H1 (cell line): Measurements from ENCODE around the gene MRTFA. TPM values are rescaled to one million over a fixed set of nuclear protein-coding genes. Genes with fewer than 3 reads are reported as not detected.

Source experiments
- CTCF ChIA-PET: fragments of 300-600 bp; sonication (Branson Sonifier 250); formaldehyde crosslinking; loops from one replicate; lab custom pipeline; 2021; ENCODE audit not compliant: partially characterized antibody; lab: Charles Lee
- POLR2A ChIA-PET: fragments of 300-600 bp; sonication (Branson Sonifier 250); formaldehyde crosslinking; loops from one replicate; lab custom pipeline; 2021; ENCODE audit warnings: inconsistent platforms; ENCODE audit not compliant: partially characterized antibody; lab: Charles Lee
- DNase-seq, 2 experiments: peaks; one replicate each; pipeline versions ENCODE4 v3.0.0 to v3.0.0-alpha.2; 2010 to 2022; ENCODE audit warnings: low spot score in 2 of 2, low read depth in 1 of 2, mixed read lengths in 1 of 2
- FAIRE-seq: peaks from 2 replicates; lab custom pipeline; 2011; peaks lifted over from hg19 to GRCh38; lab: Jason Lieb, UNC
- H2AFZ ChIP-seq: 2 replicates; pipeline ENCODE4 v1.8.1; 2012; ENCODE audit warnings: low read length, inconsistent platforms
- H2AK5ac ChIP-seq: 2 replicates; pipeline ENCODE4 v1.6.1; 2013; ENCODE audit warnings: low read depth, low read length
- H2BK120ac ChIP-seq: replicated peaks from 2 replicates; pipeline ENCODE3; 2013; ENCODE audit warnings: low read depth, low read length, inconsistent platforms
- H2BK12ac ChIP-seq: 2 replicates; pipeline ENCODE4 v1.6.1; 2013; ENCODE audit warnings: low read depth, low read length
- H2BK15ac ChIP-seq: 2 replicates; pipeline ENCODE4 v1.6.1; 2013; ENCODE audit warnings: low read length
- H2BK20ac ChIP-seq: 2 replicates; pipeline ENCODE4 v1.6.1; 2013; ENCODE audit warnings: low read length
- H2BK5ac ChIP-seq: 2 replicates; pipeline ENCODE4 v1.6.1; 2013; ENCODE audit warnings: low read depth, low read length
- H3K14ac ChIP-seq: 2 replicates; pipeline ENCODE4 v1.6.1; 2013; ENCODE audit warnings: inconsistent platforms; ENCODE audit not compliant: insufficient read length
- H3K18ac ChIP-seq: 2 replicates; pipeline ENCODE4 v1.6.1; 2013; ENCODE audit warnings: low read length; ENCODE audit errors: extremely low read depth
- H3K23ac ChIP-seq: 2 replicates; pipeline ENCODE4 v1.6.1; 2013; ENCODE audit warnings: inconsistent platforms; ENCODE audit not compliant: insufficient read length
- H3K23me2 ChIP-seq: 2 replicates; pipeline ENCODE4 v1.6.1; 2013; ENCODE audit warnings: low read depth, low read length
- H3K27ac ChIP-seq: 2 replicates; pipeline ENCODE4 v1.6.1; 2011; ENCODE audit warnings: low read depth, low read length, inconsistent platforms
- H3K27me3 ChIP-seq, 4 experiments: replicated peaks in 1 of 4; 1 replicate in 1 of 4; 2 replicates in 3 of 4; pipeline versions ENCODE4 v1.6.1 to v1.8.1; 2011 to 2013; ENCODE audit warnings: low read length in 3 of 4, mild to moderate bottlenecking in 3 of 4, inconsistent platforms in 2 of 4, mixed read lengths in 2 of 4, moderate library complexity in 1 of 4; ENCODE audit not compliant: control insufficient read depth in 3 of 4, insufficient read depth in 3 of 4; ENCODE audit errors: extremely low read depth in 1 of 4
- H3K36me3 ChIP-seq, 4 experiments: 2 replicates each; pipeline versions ENCODE4 v1.6.1 to v1.8.1; 2011 to 2013; ENCODE audit warnings: mild to moderate bottlenecking in 4 of 4, low read length in 3 of 4, moderate library complexity in 2 of 4, control low read depth in 1 of 4, inconsistent platforms in 1 of 4; ENCODE audit not compliant: insufficient read depth in 4 of 4, control insufficient read depth in 2 of 4
- H3K4ac ChIP-seq: replicated peaks from 2 replicates; pipeline ENCODE3; 2013; ENCODE audit warnings: low read length, low read depth, mixed read lengths, inconsistent platforms; ENCODE audit not compliant: insufficient read length
- H3K4me1 ChIP-seq, 4 experiments: replicated peaks in 1 of 4; 1 replicate in 1 of 4; 2 replicates in 3 of 4; pipeline versions ENCODE4 v1.6.1 to v1.8.1; 2011 to 2013; ENCODE audit warnings: low read length in 3 of 4, inconsistent platforms in 2 of 4, mixed read lengths in 1 of 4; ENCODE audit not compliant: insufficient read depth in 4 of 4, control insufficient read depth in 3 of 4
- H3K4me2 ChIP-seq, 2 experiments: 2 replicates each; pipeline versions ENCODE4 v1.6.1 to v1.8.1; 2011 to 2013; ENCODE audit warnings: low read depth in 2 of 2, low read length in 2 of 2, control low read depth in 1 of 2, inconsistent platforms in 1 of 2, mild to moderate bottlenecking in 1 of 2; ENCODE audit not compliant: insufficient read depth in 1 of 2
- H3K4me3 ChIP-seq, 4 experiments: fragments of 200-600, 300-600 bp in 1 of 4; sonication (generic), shearing (Covaris generic), sonication (Bioruptor Twin) in 1 of 4; 2 replicates each; pipeline versions ENCODE4 v1.5.1 to v1.8.1; 2011 to 2016; ENCODE audit warnings: low read length in 4 of 4, low read depth in 3 of 4, control low read depth in 2 of 4, inconsistent platforms in 2 of 4, mild to moderate bottlenecking in 2 of 4, mixed read lengths in 1 of 4, moderate library complexity in 1 of 4; ENCODE audit not compliant: insufficient read depth in 2 of 4; ENCODE audit errors: extremely low read depth in 1 of 4
- H3K56ac ChIP-seq: replicated peaks from 2 replicates; pipeline ENCODE3; 2013; ENCODE audit warnings: low read depth, mild to moderate bottlenecking, mixed read lengths, low read length, inconsistent platforms; ENCODE audit not compliant: insufficient read length
- H3K79me1 ChIP-seq: 2 replicates; pipeline ENCODE4 v1.6.1; 2013; ENCODE audit warnings: low read depth, low read length, control low read depth
- H3K79me2 ChIP-seq, 2 experiments: 2 replicates each; pipeline versions ENCODE4 v1.6.1 to v1.8.1; 2012 to 2013; ENCODE audit warnings: low read length in 2 of 2, mild to moderate bottlenecking in 2 of 2, inconsistent platforms in 1 of 2; ENCODE audit not compliant: insufficient read depth in 2 of 2, control insufficient read depth in 1 of 2
- H3K9ac ChIP-seq, 4 experiments: replicated peaks in 1 of 4; 1 replicate in 1 of 4; 2 replicates in 3 of 4; pipeline versions ENCODE4 v1.6.1 to v1.8.1; 2011 to 2013; ENCODE audit warnings: low read depth in 3 of 4, low read length in 3 of 4, control low read depth in 2 of 4, mild to moderate bottlenecking in 2 of 4, moderate library complexity in 2 of 4, inconsistent platforms in 1 of 4; ENCODE audit errors: extremely low read depth in 1 of 4
- H3K9me3 ChIP-seq, 2 experiments: 2 replicates each; pipeline versions ENCODE4 v1.6.1 to v1.8.1; 2012 to 2013; ENCODE audit warnings: mild to moderate bottlenecking in 2 of 2, moderate library complexity in 2 of 2, control low read depth in 1 of 2, inconsistent platforms in 1 of 2, low read depth in 1 of 2, low read length in 1 of 2, mixed read lengths in 1 of 2; ENCODE audit not compliant: insufficient read depth in 2 of 2
- H4K20me1 ChIP-seq, 2 experiments: replicated peaks in 1 of 2; 2 replicates each; pipeline versions ENCODE3 to v1.8.1; 2011 to 2013; ENCODE audit warnings: inconsistent platforms in 2 of 2, low read length in 2 of 2, mild to moderate bottlenecking in 1 of 2; ENCODE audit not compliant: insufficient read depth in 2 of 2, control insufficient read depth in 1 of 2
- H4K5ac ChIP-seq: 2 replicates; pipeline ENCODE4 v1.6.1; 2013; ENCODE audit warnings: low read length, low read depth, mixed read lengths, inconsistent platforms; ENCODE audit not compliant: insufficient read length
- H4K8ac ChIP-seq: 2 replicates; pipeline ENCODE4 v1.8.0; 2013; ENCODE audit warnings: mild to moderate bottlenecking, moderate library complexity, low read length, inconsistent platforms; ENCODE audit not compliant: insufficient read depth; ENCODE audit errors: extremely low read depth
- H4K91ac ChIP-seq: replicated peaks from 2 replicates; pipeline ENCODE3; 2013; ENCODE audit warnings: low read length, mixed read lengths, inconsistent platforms; ENCODE audit not compliant: insufficient read length
- CBX5 ChIP-seq: fragments of 300-800, 300-1000 bp; sonication (generic); IDR thresholded peaks from 2 replicates; pipeline ENCODE4 v1.7.1; 2016; ENCODE audit warnings: antibody characterized with exemption, low read length, low read depth
- EP300 ChIP-seq, 2 experiments: IDR thresholded peaks; 1 replicate in 1 of 2; 2 replicates in 1 of 2; pipeline ENCODE4 v1.6.1; 2011 to 2012; ENCODE audit warnings: low read depth in 2 of 2, low read length in 2 of 2, mild to moderate bottlenecking in 2 of 2, borderline replicate concordance in 1 of 2, inconsistent platforms in 1 of 2, moderate library complexity in 1 of 2
- HDAC6 ChIP-seq: IDR thresholded peaks from one replicate; pipeline ENCODE4 v1.7.1; 2012; ENCODE audit warnings: low read depth, mild to moderate bottlenecking, inconsistent platforms, low read length, moderate library complexity
- NRF1 ChIP-seq: IDR thresholded peaks from 2 replicates; pipeline ENCODE4 v1.6.1; 2011; ENCODE audit warnings: mild to moderate bottlenecking, low read depth, low read length, improper control_type of control experiment
- POLR2AphosphoS5 ChIP-seq: IDR thresholded peaks from 2 replicates; pipeline ENCODE4 v1.6.1; 2011; ENCODE audit warnings: low read depth, low read length
- SAP30 ChIP-seq: fragments of 300-600 bp; sonication (generic); IDR thresholded peaks from 2 replicates; pipeline ENCODE4 v1.7.1; 2012; ENCODE audit warnings: low read length, moderate library complexity, mild to moderate bottlenecking, inconsistent platforms; ENCODE audit not compliant: insufficient read depth, insufficient replicate concordance
- SIRT6 ChIP-seq: IDR thresholded peaks from one replicate; pipeline ENCODE4 v1.7.1; 2012; ENCODE audit warnings: low read length, inconsistent platforms
- SP4 ChIP-seq: IDR thresholded peaks from 2 replicates; pipeline ENCODE4 v1.6.1; 2012; ENCODE audit warnings: low read length, inconsistent platforms
- TCF12 ChIP-seq: IDR thresholded peaks from 2 replicates; pipeline ENCODE4 v1.6.1; 2011; ENCODE audit warnings: low read depth, mild to moderate bottlenecking, low read length
- WGBS, 2 experiments: shearing (Covaris generic) in 1 of 2; methylation state at CpG; one replicate each; pipeline versions ENCODE4 v1.1.6 to v1.1.7; 2013 to 2015; ENCODE audit warnings: low lambda C conversion rate in 2 of 2, mixed read lengths in 2 of 2, inconsistent platforms in 1 of 2, low coverage in 1 of 2, missing lambda C conversion rate in 1 of 2; ENCODE audit not compliant: insufficient replicate concordance in 2 of 2, insufficient coverage in 1 of 2, insufficient read length in 1 of 2; ENCODE audit errors: extremely low coverage in 1 of 2, missing lambda C conversion rate in 1 of 2; 5-methylcytosine and 5-hydroxymethylcytosine counted together
- polyA plus RNA-seq, 7 experiments: library from polyadenylated mRNA; depleted of rRNA in 3 of 7; stranded (reverse) in 5 of 7; unstranded in 2 of 7; fragments of >200 nt in 5 of 7; fragments of 200-250 nt in 2 of 7; gene quantifications; 1 replicate in 5 of 7; 2 replicates in 1 of 7; 4 replicates in 1 of 7; pipeline versions ENCODE4 v1.2.1 to v1.2.3, GENCODE V29; 2011 to 2013; ENCODE audit warnings: missing spikeins in 2 of 7, mixed read lengths in 2 of 7
- total RNA-seq: library from RNA; stranded (reverse); fragmentation: NEBNext Ultra II Directional; extraction: Animal tissue kit (Norgen Biotek cat#: 25700); gene quantifications from 2 replicates; pipeline ENCODE4 v1.2.1, GENCODE V29; 2021
- TF ChIP-seq, protein P1 (sequence below): IDR thresholded peaks from 2 replicates; pipeline ENCODE4 v1.6.1; 2011; ENCODE audit warnings: low read length, improper control_type of control experiment
- TF ChIP-seq, protein P2 (sequence below): IDR thresholded peaks from 2 replicates; pipeline ENCODE4 v1.6.1; 2012; ENCODE audit warnings: low read length, inconsistent platforms

Gene MRTFA
- total and polyA plus RNA-seq, 2 of the 8 experiments (the other 6 are each of a cell fraction or from before 2014, with no cell fraction given): 5.4 to 37.9 TPM

DNA sequence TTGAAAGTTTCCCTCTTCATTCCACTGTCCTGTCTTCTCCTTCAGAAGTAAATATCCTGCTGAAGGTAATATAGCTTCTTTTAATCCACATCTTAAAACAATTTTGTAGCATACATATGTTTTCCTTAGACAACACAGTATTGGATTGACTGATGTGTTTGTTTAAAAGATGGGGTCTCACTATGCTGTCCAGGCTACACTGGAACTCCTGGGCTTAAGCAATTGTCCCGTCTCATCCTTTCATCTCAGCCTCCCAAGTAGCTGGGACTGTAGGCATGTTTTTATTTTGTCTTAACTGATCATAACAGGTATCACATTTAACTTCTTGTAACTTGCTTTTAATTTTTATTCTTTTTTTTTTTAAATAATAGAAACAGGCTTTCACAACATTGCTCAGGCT, 55.9 kb downstream of the MRTFA start:
- no peak overlapping the region for H2BK120ac ChIP-seq
- no peak overlapping the region for H3K23ac ChIP-seq
- no peaks in the 10 kb centered on the region for H3K27me3 ChIP-seq
- no peak overlapping the region for H4K91ac ChIP-seq
- DNase-seq (no peak), FAIRE-seq (no peak)
- no peak overlapping the region for H3K14ac ChIP-seq
- no peak overlapping the region for H2BK15ac ChIP-seq
- CTCF ChIA-PET: interaction anchor here (3.9 kb wide), 1 partner anchor 55 kb away, joined by 15 read pairs; no protein-coding TSS in a partner anchor
- H3K36me3 ChIP-seq: peaks cover 0 to 6% (median 2%) of the 10 kb centered on the region in 4 experiments; a peak in 2 of 8 replicates
- WGBS, 2 experiments: 88% methylated on average over 1 of the region's 1 CpG; no CpG with 5 or more reads in 1 of the 2 experiments
- H2AFZ ChIP-seq: no peak overlapping the region
- H2BK20ac ChIP-seq: no peak overlapping the region
- H3K18ac ChIP-seq: no peak overlapping the region
- H3K56ac ChIP-seq: no peak overlapping the region
- H3K4me3 ChIP-seq: no peak overlapping the region
- H3K9ac ChIP-seq: no peak overlapping the region
- POLR2A ChIA-PET: no interaction called here
- no peaks in the 10 kb centered on the region for H4K20me1 ChIP-seq
- H3K4me2 ChIP-seq: no peak overlapping the region
- peaks cover 0 to 2% (median 0%) of the 10 kb centered on the region in 4 experiments; a peak in 2 of 7 replicates for H3K4me1 ChIP-seq
- H2BK12ac ChIP-seq: no peak overlapping the region
- no peak overlapping the region for H3K27ac ChIP-seq
- H4K5ac ChIP-seq: no peak overlapping the region
- H3K9me3 ChIP-seq: peaks cover 3 to 6% of the 10 kb centered on the region in 2 experiments; a peak in 3 of 4 replicates
- H3K23me2 ChIP-seq: no peaks in the 10 kb centered on the region
- H2BK5ac ChIP-seq: no peak overlapping the region
- H2AK5ac ChIP-seq: no peak overlapping the region
- peaks cover 0 to 8% of the 10 kb centered on the region in 2 experiments; a peak in 1 of 4 replicates for H3K79me2 ChIP-seq
- H3K4ac ChIP-seq: no peak overlapping the region
- peaks cover 2% of the 10 kb centered on the region; the same call in 1 of the 2 replicates for H3K79me1 ChIP-seq
- H4K8ac ChIP-seq: no peak overlapping the region
- TF ChIP-seq CBX5 (no peak), SP4 (no peak), HDAC6 (no peak), POLR2AphosphoS5 (no peak), EP300 (IDR thresholded peaks at IDR 0.05; ENCODE audit: borderline replicate concordance in 1 of 2, low read depth in 2 of 2, low read length in 2 of 2) (no peak), TCF12 (no peak), NRF1 (no peak), SAP30 (no peak), SIRT6 (no peak)
- TF ChIP-seq, protein P1, sequence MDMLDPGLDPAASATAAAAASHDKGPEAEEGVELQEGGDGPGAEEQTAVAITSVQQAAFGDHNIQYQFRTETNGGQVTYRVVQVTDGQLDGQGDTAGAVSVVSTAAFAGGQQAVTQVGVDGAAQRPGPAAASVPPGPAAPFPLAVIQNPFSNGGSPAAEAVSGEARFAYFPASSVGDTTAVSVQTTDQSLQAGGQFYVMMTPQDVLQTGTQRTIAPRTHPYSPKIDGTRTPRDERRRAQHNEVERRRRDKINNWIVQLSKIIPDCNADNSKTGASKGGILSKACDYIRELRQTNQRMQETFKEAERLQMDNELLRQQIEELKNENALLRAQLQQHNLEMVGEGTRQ: no peak
- TF ChIP-seq, protein P2, sequence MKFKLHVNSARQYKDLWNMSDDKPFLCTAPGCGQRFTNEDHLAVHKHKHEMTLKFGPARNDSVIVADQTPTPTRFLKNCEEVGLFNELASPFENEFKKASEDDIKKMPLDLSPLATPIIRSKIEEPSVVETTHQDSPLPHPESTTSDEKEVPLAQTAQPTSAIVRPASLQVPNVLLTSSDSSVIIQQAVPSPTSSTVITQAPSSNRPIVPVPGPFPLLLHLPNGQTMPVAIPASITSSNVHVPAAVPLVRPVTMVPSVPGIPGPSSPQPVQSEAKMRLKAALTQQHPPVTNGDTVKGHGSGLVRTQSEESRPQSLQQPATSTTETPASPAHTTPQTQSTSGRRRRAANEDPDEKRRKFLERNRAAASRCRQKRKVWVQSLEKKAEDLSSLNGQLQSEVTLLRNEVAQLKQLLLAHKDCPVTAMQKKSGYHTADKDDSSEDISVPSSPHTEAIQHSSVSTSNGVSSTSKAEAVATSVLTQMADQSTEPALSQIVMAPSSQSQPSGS: no peak
